Skin of body (tissue), 3 donors: Measurements from ENCODE around the gene STAM. TPM values are rescaled to one million over a fixed set of nuclear protein-coding genes. Genes with fewer than 3 reads are reported as not detected.

Experiments used
- DNase-seq: peaks from one replicate; lab custom pipeline; 2025; lab: John Stamatoyannopoulos, UW
- small RNA-seq: library from RNA; depleted of rRNA; stranded (forward); fragments of <200 nt; gene quantifications from one replicate; pipeline ENCODE3, GENCODE V24; 2014; ENCODE audit warnings: low replicate concordance
- total RNA-seq: library from RNA; depleted of rRNA; stranded (reverse); fragments of >200 nt; gene quantifications from one replicate; pipeline ENCODE4 v1.2.3, GENCODE V29; 2014

Gene STAM
- total RNA-seq, 1 donor from 2014 or later = 26.6 TPM

- DNase-seq = no peak
Measured at GRCh38 chr10:17765602-17766001, 121.7 kb downstream of the STAM start.

Small RNAs within 50 kb of the gene (small RNA-seq; reads per million reads assigned to genes)
- gene AC069542.2 = not detected

Other genes starting within 250 kb of the STAM start
- gene ST8SIA6, start 189.6 kb upstream of the STAM start, total RNA-seq = 0.79 TPM
- gene HACD1, start 26.8 kb upstream of the STAM start, total RNA-seq = 13.0 TPM
- gene TMEM236, start 108.0 kb downstream of the STAM start, total RNA-seq = 0.69 TPM
- gene MRC1, start 165.2 kb downstream of the STAM start, total RNA-seq = 35.5 TPM